GM11168 (cell line): ENCODE results near the gene CDR2L.
"Not testable (repeated sequence)": the region's sequence is repeated elsewhere in the genome, so short reads cannot be mapped to it uniquely, and the experiment has no call there.

ENCODE experiments used
- in situ Hi-C: fragments of 300-500 bp; cut with MboI; formaldehyde crosslinking; loops from one replicate; pipeline ENCODE4 v1.12.0; 2022; ENCODE audit warnings: low sequenced_read_pairs; ENCODE audit not compliant: unreplicated experiment

The CDR2L gene

GRCh38 chr17:74979408-74980146 lies 7.9 kb upstream of the CDR2L start:
- in situ Hi-C loops, result no loop called here

- in situ Hi-C loops, result no loop called here
Measured at GRCh38 chr17:74981318-74981978, 6.0 kb upstream of the CDR2L start.

GRCh38 chr17:74981979-74982662 lies 5.3 kb upstream of the CDR2L start:
- in situ Hi-C loops, result no loop called here

- in situ Hi-C loops, result not testable (repeated sequence)
Measured at GRCh38 chr17:74982663-74983313, 4.6 kb upstream of the CDR2L start.

GRCh38 chr17:74986206-74986576 lies 1.2 kb upstream of the CDR2L start:
- in situ Hi-C loops, result no loop called here

- in situ Hi-C loops, result no loop called here
Measured at GRCh38 chr17:74987909-74988711, 678 bp downstream of the CDR2L start.

GRCh38 chr17:74990581-74991105 lies 3.2 kb downstream of the CDR2L start:
- in situ Hi-C loops, result no loop called here

GRCh38 chr17:74992223-74992622 lies 4.8 kb downstream of the CDR2L start:
- in situ Hi-C loops, result no loop called here

GRCh38 chr17:74994440-74994839 lies 7.0 kb downstream of the CDR2L start:
- in situ Hi-C loops, result no loop called here

GRCh38 chr17:74995847-74996246 lies 8.4 kb downstream of the CDR2L start:
- in situ Hi-C loops, result no loop called here

- in situ Hi-C loops, result no loop called here
Measured at GRCh38 chr17:74998783-74999182, 11.4 kb downstream of the CDR2L start.

GRCh38 chr17:74999523-74999922 lies 12.1 kb downstream of the CDR2L start:
- in situ Hi-C loops, result no loop called here

- in situ Hi-C loops, result no loop called here
Measured at GRCh38 chr17:75001915-75002843, 14.7 kb downstream of the CDR2L start.

- in situ Hi-C loops, result no loop called here
Measured at GRCh38 chr17:75003070-75003956, 15.9 kb downstream of the CDR2L start.

- in situ Hi-C loops, result no loop called here
Measured at GRCh38 chr17:75003957-75004355, 16.5 kb downstream of the CDR2L start.

GRCh38 chr17:75004371-75004770 lies 16.9 kb downstream of the CDR2L start:
- in situ Hi-C loops, result no loop called here

GRCh38 chr17:75005291-75005690 lies 17.9 kb downstream of the CDR2L start:
- in situ Hi-C loops, result no loop called here

- in situ Hi-C loops, result not testable (repeated sequence)
Measured at GRCh38 chr17:75006084-75006483, 18.7 kb downstream of the CDR2L start.
